T-helper 22 cell (primary cell): ENCODE data around the gene DGCR2.
"Not testable (repeated sequence)": the region's sequence is repeated elsewhere in the genome, so short reads cannot be mapped to it uniquely, and the experiment has no call there.

ENCODE experiments used
- DNase-seq: peaks from one replicate; pipeline ENCODE4 v3.0.0-alpha.2; 2020; ENCODE audit warnings: low read depth

Gene DGCR2

GRCh38 chr22:19040888-19041703 lies 81.1 kb downstream of the DGCR2 start:
- DNase-seq = no peak

GRCh38 chr22:19040391-19040861 lies 81.8 kb downstream of the DGCR2 start:
- DNase-seq = no peak

GRCh38 chr22:19039796-19040280 lies 82.4 kb downstream of the DGCR2 start:
- DNase-seq = no peak

GRCh38 chr22:19039448-19039780 lies 82.8 kb downstream of the DGCR2 start:
- DNase-seq = no peak

- DNase-seq = no peak
Observed at GRCh38 chr22:19038728-19039447, 83.3 kb downstream of the DGCR2 start.

- no peak for DNase-seq
Observed at GRCh38 chr22:19038164-19038546, 84.1 kb downstream of the DGCR2 start.

GRCh38 chr22:19037282-19038163 lies 84.7 kb downstream of the DGCR2 start:
- DNase-seq = no peak

- no peak for DNase-seq
Observed at GRCh38 chr22:19036523-19037273, 85.5 kb downstream of the DGCR2 start.

- no peak for DNase-seq
Observed at GRCh38 chr22:19036229-19036522, 86.0 kb downstream of the DGCR2 start.

- no peak for DNase-seq
Observed at GRCh38 chr22:19035474-19036228, 86.6 kb downstream of the DGCR2 start.

- not testable (repeated sequence) for DNase-seq
Observed at GRCh38 chr22:19035126-19035473, 87.1 kb downstream of the DGCR2 start.

GRCh38 chr22:19034724-19035120 lies 87.5 kb downstream of the DGCR2 start:
- not testable (repeated sequence) for DNase-seq

GRCh38 chr22:19034031-19034723 lies 88.0 kb downstream of the DGCR2 start:
- not testable (repeated sequence) for DNase-seq

- not testable (repeated sequence) for DNase-seq
Observed at GRCh38 chr22:19033568-19033905, 88.7 kb downstream of the DGCR2 start.

GRCh38 chr22:19032898-19033567 lies 89.2 kb downstream of the DGCR2 start:
- DNase-seq = not testable (repeated sequence)

GRCh38 chr22:19032156-19032785 lies 89.9 kb downstream of the DGCR2 start:
- DNase-seq = not testable (repeated sequence)

GRCh38 chr22:19030889-19031252 lies 91.3 kb downstream of the DGCR2 start:
- not testable (repeated sequence) for DNase-seq

GRCh38 chr22:19030226-19030888 lies 91.9 kb downstream of the DGCR2 start:
- not testable (repeated sequence) for DNase-seq
